GM21367 (cell line): Measurements from ENCODE around the gene PIP4K2A.
"Not testable (repeated sequence)": the region's sequence is repeated elsewhere in the genome, so short reads cannot be mapped to it uniquely, and the experiment has no call there.

Experiments
- ATAC-seq: cut with Tn5 transposase; IDR thresholded peaks from one replicate; pipeline ENCODE4 v1.9.1; 2021; ENCODE audit not compliant: unreplicated experiment

Gene PIP4K2A

GRCh38 chr10:22527520-22527919, 186.9 kb downstream of the PIP4K2A start:
- no peak for ATAC-seq

- not testable (repeated sequence) for ATAC-seq
Observed at GRCh38 chr10:22524333-22524732, 190.0 kb downstream of the PIP4K2A start.

- ATAC-seq: not testable (repeated sequence)
Observed at GRCh38 chr10:22520645-22521044, 193.7 kb downstream of the PIP4K2A start.

- ATAC-seq: no peak
Observed at GRCh38 chr10:22518167-22518724, 196.1 kb downstream of the PIP4K2A start.

GRCh38 chr10:22515009-22515408, 199.4 kb downstream of the PIP4K2A start:
- no peak for ATAC-seq

GRCh38 chr10:22514414-22514758, 200.0 kb downstream of the PIP4K2A start:
- ATAC-seq: not testable (repeated sequence)

- ATAC-seq: not testable (repeated sequence)
Observed at GRCh38 chr10:22513483-22514413, 200.6 kb downstream of the PIP4K2A start.

- ATAC-seq: not testable (repeated sequence)
Observed at GRCh38 chr10:22512015-22512414, 202.4 kb downstream of the PIP4K2A start.

GRCh38 chr10:22508214-22508613, 206.2 kb downstream of the PIP4K2A start:
- ATAC-seq: not testable (repeated sequence)

- ATAC-seq: no peak
Observed at GRCh38 chr10:22505911-22506685, 208.3 kb downstream of the PIP4K2A start.

- ATAC-seq: no peak
Observed at GRCh38 chr10:22504766-22505165, 209.6 kb downstream of the PIP4K2A start.

GRCh38 chr10:22503315-22504088, 210.9 kb downstream of the PIP4K2A start:
- no peak for ATAC-seq

- ATAC-seq: no peak
Observed at GRCh38 chr10:22501863-22502262, 212.5 kb downstream of the PIP4K2A start.

GRCh38 chr10:22501413-22501812, 213.0 kb downstream of the PIP4K2A start:
- no peak for ATAC-seq

- ATAC-seq: no peak
Observed at GRCh38 chr10:22500656-22501340, 213.6 kb downstream of the PIP4K2A start.

- not testable (repeated sequence) for ATAC-seq
Observed at GRCh38 chr10:22499973-22500372, 214.4 kb downstream of the PIP4K2A start.

GRCh38 chr10:22495396-22495795, 219.0 kb downstream of the PIP4K2A start:
- no peak for ATAC-seq

- no peak for ATAC-seq
Observed at GRCh38 chr10:22494007-22494406, 220.4 kb downstream of the PIP4K2A start.

GRCh38 chr10:22491931-22492615, 222.3 kb downstream of the PIP4K2A start:
- no peak for ATAC-seq

GRCh38 chr10:22491480-22491879, 222.9 kb downstream of the PIP4K2A start:
- ATAC-seq: no peak
